Activated T-helper 1 cell treated with anti-CD3 and anti-CD28 coated beads, Interleukin-12 subunit alpha, Interleukin-12 subunit beta, Interleukin-2, Interleukin-4 antibody, amounts not matched to agents 30 ng/mL and 10 ng/mL and 1 ng/mL, durations not matched to agents 14 hours and 24 hours and 36 hours (primary cell): ENCODE measurements around the gene WDR88. TPM values are rescaled to one million over a fixed set of nuclear protein-coding genes. Genes with fewer than 3 reads are reported as not detected.

Experiments used
- DNase-seq: peaks from one replicate; pipeline ENCODE4 v3.0.0; 2021; ENCODE audit warnings: low spot score
- H3K27ac Mint-ChIP-seq: one replicate; pipeline ENCODE4 v1.8.0; 2021; ENCODE audit warnings: mild to moderate bottlenecking, mixed read lengths
- H3K27me3 Mint-ChIP-seq: one replicate; pipeline ENCODE4 v1.8.0; 2022; ENCODE audit warnings: mild to moderate bottlenecking, moderate library complexity, mixed read lengths; ENCODE audit not compliant: insufficient read depth
- H3K36me3 Mint-ChIP-seq: one replicate; pipeline ENCODE4 v1.8.0; 2021; ENCODE audit warnings: low read depth, mixed read lengths
- H3K4me1 Mint-ChIP-seq: one replicate; pipeline ENCODE4 v1.8.0; 2021; ENCODE audit warnings: low read depth, mixed read lengths
- H3K4me3 Mint-ChIP-seq: one replicate; pipeline ENCODE4 v1.8.0; 2021; ENCODE audit warnings: mild to moderate bottlenecking, moderate library complexity, mixed read lengths
- H3K9me3 Mint-ChIP-seq: one replicate; pipeline ENCODE4 v1.8.0; 2021; ENCODE audit warnings: mixed read lengths
- intact Hi-C: fragments of 100-400 bp; cut with micrococcal nuclease; formaldehyde crosslinking; loops from one replicate; pipeline ENCODE4 v1.15.1; 2024
- total RNA-seq: library from RNA; stranded (reverse); gene quantifications from 2 replicates; pipeline ENCODE4 v1.2.3, GENCODE V29; 2022

The WDR88 gene
- total RNA-seq: not detected in 2 replicates

- peaks cover 16% of the 10 kb centered on the region for H3K36me3 Mint-ChIP-seq
- no peaks in the 10 kb centered on the region for H3K9me3 Mint-ChIP-seq
- no peaks in the 10 kb centered on the region for H3K27me3 Mint-ChIP-seq
- H3K27ac Mint-ChIP-seq: no peak within 1 kb of the TSS
- H3K4me1 Mint-ChIP-seq: peaks cover 5% of the 10 kb centered on the region
- intact Hi-C loops: no loop called here
- H3K4me3 Mint-ChIP-seq: no peak within 1 kb of the TSS
- no peak for DNase-seq
Observed at GRCh38 chr19:33132021-33132420, at the start of gene WDR88. WDR88 (plus strand) TSS chr19:33132114; CDS start chr19:33132170, 56 bp downstream.

GRCh38 chr19:33085570-33086128 is 46.3 kb upstream of the WDR88 start:
- intact Hi-C loops: no loop called here
- Mint-ChIP-seq H3K9me3 (no peaks in the 10 kb centered on the region), H3K4me3 (no peak overlapping the region)

GRCh38 chr19:33086955-33087354 is 45.0 kb upstream of the WDR88 start:
- H3K9me3 Mint-ChIP-seq: no peaks in the 10 kb centered on the region
- no peaks in the 10 kb centered on the region for H3K27me3 Mint-ChIP-seq
- peaks cover 13% of the 10 kb centered on the region for H3K4me1 Mint-ChIP-seq
- intact Hi-C loops: no loop called here
- DNase-seq: no peak
- no peak overlapping the region for H3K4me3 Mint-ChIP-seq
- no peak overlapping the region for H3K27ac Mint-ChIP-seq
- peaks cover 22% of the 10 kb centered on the region for H3K36me3 Mint-ChIP-seq

More at GRCh38 chr19:33085570-33086128, 46.3 kb upstream of the WDR88 start:
- no peak for DNase-seq
- H3K36me3 Mint-ChIP-seq: peaks cover 19% of the 10 kb centered on the region
- H3K27ac Mint-ChIP-seq: no peak overlapping the region
- H3K27me3 Mint-ChIP-seq: no peaks in the 10 kb centered on the region
- peaks cover 23% of the 10 kb centered on the region for H3K4me1 Mint-ChIP-seq

GRCh38 chr19:33089010-33089409 is 42.9 kb upstream of the WDR88 start:
- Mint-ChIP-seq H3K4me1 (peaks cover 9% of the 10 kb centered on the region), H3K27ac (no peak overlapping the region), H3K9me3 (no peaks in the 10 kb centered on the region), H3K4me3 (no peak overlapping the region), H3K36me3 (peaks cover 31% of the 10 kb centered on the region), H3K27me3 (no peaks in the 10 kb centered on the region)
- intact Hi-C loops: no loop called here
- no peak for DNase-seq

- no peaks in the 10 kb centered on the region for H3K9me3 Mint-ChIP-seq
- H3K4me3 Mint-ChIP-seq: no peak overlapping the region
- intact Hi-C loops: no loop called here
- H3K27me3 Mint-ChIP-seq: no peaks in the 10 kb centered on the region
- peaks cover 33% of the 10 kb centered on the region for H3K36me3 Mint-ChIP-seq
- H3K27ac Mint-ChIP-seq: no peak overlapping the region
- no peak for DNase-seq
- H3K4me1 Mint-ChIP-seq: peaks cover 5% of the 10 kb centered on the region
Observed at GRCh38 chr19:33090179-33090578, 41.7 kb upstream of the WDR88 start.

GRCh38 chr19:33093420-33094210 is 38.3 kb upstream of the WDR88 start:
- Mint-ChIP-seq H3K4me3 (no peak overlapping the region), H3K4me1 (peaks cover 5% of the 10 kb centered on the region), H3K9me3 (no peaks in the 10 kb centered on the region), H3K27me3 (no peaks in the 10 kb centered on the region), H3K27ac (no peak overlapping the region), H3K36me3 (peaks cover 44% of the 10 kb centered on the region)
- intact Hi-C loops: no loop called here
- no peak for DNase-seq

- peaks cover 41% of the 10 kb centered on the region for H3K36me3 Mint-ChIP-seq
- H3K9me3 Mint-ChIP-seq: no peaks in the 10 kb centered on the region
- no peaks in the 10 kb centered on the region for H3K27me3 Mint-ChIP-seq
- intact Hi-C loops: no loop called here
- DNase-seq: no peak
- no peaks in the 10 kb centered on the region for H3K4me1 Mint-ChIP-seq
- H3K27ac Mint-ChIP-seq: no peak overlapping the region
- H3K4me3 Mint-ChIP-seq: no peak overlapping the region
Observed at GRCh38 chr19:33094436-33095067, 37.4 kb upstream of the WDR88 start.

- Mint-ChIP-seq H3K4me3 (no peak overlapping the region), H3K27ac (no peak overlapping the region), H3K36me3 (peaks cover 34% of the 10 kb centered on the region), H3K9me3 (no peaks in the 10 kb centered on the region), H3K27me3 (no peaks in the 10 kb centered on the region), H3K4me1 (no peaks in the 10 kb centered on the region)
- intact Hi-C loops: no loop called here
- DNase-seq: no peak
Observed at GRCh38 chr19:33096005-33096404, 35.9 kb upstream of the WDR88 start.

- Mint-ChIP-seq H3K4me3 (no peak overlapping the region), H3K4me1 (no peaks in the 10 kb centered on the region), H3K9me3 (no peaks in the 10 kb centered on the region), H3K27me3 (no peaks in the 10 kb centered on the region), H3K27ac (no peak overlapping the region), H3K36me3 (peaks cover 40% of the 10 kb centered on the region)
- no peak for DNase-seq
- intact Hi-C loops: no loop called here
Observed at GRCh38 chr19:33098055-33098534, 33.8 kb upstream of the WDR88 start.

- intact Hi-C loops: no loop called here
- no peaks in the 10 kb centered on the region for H3K9me3 Mint-ChIP-seq
- no peak overlapping the region for H3K27ac Mint-ChIP-seq
Observed at GRCh38 chr19:33100894-33101644, 30.8 kb upstream of the WDR88 start.

GRCh38 chr19:33102893-33103292 is 29.0 kb upstream of the WDR88 start:
- no peaks in the 10 kb centered on the region for H3K4me1 Mint-ChIP-seq
- peaks cover 27% of the 10 kb centered on the region for H3K36me3 Mint-ChIP-seq
- intact Hi-C loops: no loop called here
- no peak for DNase-seq
- no peak overlapping the region for H3K27ac Mint-ChIP-seq
- H3K9me3 Mint-ChIP-seq: no peaks in the 10 kb centered on the region
- H3K27me3 Mint-ChIP-seq: no peaks in the 10 kb centered on the region
- H3K4me3 Mint-ChIP-seq: no peak overlapping the region

More at GRCh38 chr19:33100894-33101644, 30.8 kb upstream of the WDR88 start:
- Mint-ChIP-seq H3K4me3 (no peak overlapping the region), H3K36me3 (peaks cover 30% of the 10 kb centered on the region), H3K4me1 (no peaks in the 10 kb centered on the region), H3K27me3 (no peaks in the 10 kb centered on the region)
- DNase-seq: no peak

GRCh38 chr19:33108161-33108560 is 23.8 kb upstream of the WDR88 start:
- Mint-ChIP-seq H3K4me1 (no peaks in the 10 kb centered on the region), H3K9me3 (no peaks in the 10 kb centered on the region), H3K27ac (no peak overlapping the region), H3K4me3 (no peak overlapping the region), H3K27me3 (no peaks in the 10 kb centered on the region), H3K36me3 (peaks cover 39% of the 10 kb centered on the region)
- no peak for DNase-seq
- intact Hi-C loops: no loop called here
